HG02840 (cell line): Measurements from ENCODE around the gene NECTIN1.

Experiments
- ATAC-seq: cut with Tn5 transposase; IDR thresholded peaks from one replicate; pipeline ENCODE4 v1.9.1; 2021; ENCODE audit warnings: mild to moderate bottlenecking, moderate library complexity, moderate number of reproducible peaks; ENCODE audit not compliant: unreplicated experiment, low FRiP score

NECTIN1 gene

GRCh38 chr11:119696378-119697222, 32.4 kb downstream of the NECTIN1 start:
- ATAC-seq, result no peak

DNA sequence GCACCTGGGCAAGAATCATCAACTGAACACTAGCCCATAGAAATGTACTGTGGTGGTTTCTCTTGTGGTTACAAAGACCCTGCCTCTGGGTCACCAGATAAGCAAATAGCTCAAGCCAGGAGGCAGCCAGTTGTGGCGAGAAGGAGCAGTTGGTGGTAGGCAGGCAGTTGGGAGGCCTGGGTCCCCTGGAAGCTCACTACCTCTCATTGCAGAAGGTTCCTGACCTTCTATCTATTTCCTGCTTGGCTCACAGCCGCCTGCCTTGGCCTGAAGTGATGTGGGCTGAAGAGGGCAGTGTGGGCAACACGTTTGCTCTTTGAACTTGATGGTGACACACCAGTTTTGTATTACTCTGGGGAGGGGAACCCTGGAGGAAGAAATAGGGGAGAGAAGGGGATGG, 34.7 kb downstream of the NECTIN1 start:
- ATAC-seq, result no peak

- ATAC-seq, result no peak
Observed at GRCh38 chr11:119693253-119693815, 35.7 kb downstream of the NECTIN1 start.

- ATAC-seq, result no peak
Observed at GRCh38 chr11:119692540-119692820, 36.5 kb downstream of the NECTIN1 start.

DNA sequence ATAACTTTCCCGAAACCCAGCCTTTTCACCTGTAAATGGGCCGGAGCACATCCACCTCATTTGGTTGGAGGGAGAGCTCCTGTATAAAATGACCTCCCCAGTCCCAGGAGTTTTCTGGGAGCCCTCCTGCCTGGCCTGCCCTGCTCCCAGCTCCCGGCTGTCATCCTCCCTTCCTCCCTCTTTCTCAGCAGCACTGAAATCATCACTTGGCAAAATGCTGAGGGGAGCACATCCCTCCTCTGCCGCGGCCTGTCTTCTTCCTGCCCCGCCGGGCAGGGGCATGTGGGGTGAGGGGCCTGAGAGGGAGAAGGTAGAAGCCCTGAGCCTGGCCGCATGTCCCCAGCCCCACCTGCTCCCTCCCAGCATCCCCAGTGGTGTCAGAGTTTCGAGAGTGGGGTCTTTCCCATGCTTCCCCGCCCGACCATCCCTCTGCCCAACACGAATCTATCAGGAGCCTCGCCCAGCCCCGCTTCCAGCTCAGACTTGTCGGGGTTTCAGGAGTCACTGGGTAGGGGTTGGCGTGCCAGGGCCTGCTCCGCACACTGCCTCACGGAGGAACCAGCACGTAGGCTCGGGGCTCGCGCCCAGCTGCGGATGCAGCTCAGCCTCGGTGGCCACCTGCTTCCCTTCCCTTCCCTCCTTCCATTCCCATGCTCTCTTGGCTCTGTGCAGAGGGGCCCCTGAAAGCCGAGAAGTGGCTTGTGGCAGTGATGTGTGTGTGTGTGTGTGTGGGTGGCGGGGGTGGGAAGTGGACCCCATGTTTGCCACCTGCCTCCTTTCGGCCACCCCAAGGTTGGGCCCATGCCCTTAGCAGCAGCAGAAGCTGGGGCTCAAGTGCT, 37.1 kb downstream of the NECTIN1 start:
- no peak for ATAC-seq

GRCh38 chr11:119691020-119691666, 37.9 kb downstream of the NECTIN1 start:
- no peak for ATAC-seq

DNA sequence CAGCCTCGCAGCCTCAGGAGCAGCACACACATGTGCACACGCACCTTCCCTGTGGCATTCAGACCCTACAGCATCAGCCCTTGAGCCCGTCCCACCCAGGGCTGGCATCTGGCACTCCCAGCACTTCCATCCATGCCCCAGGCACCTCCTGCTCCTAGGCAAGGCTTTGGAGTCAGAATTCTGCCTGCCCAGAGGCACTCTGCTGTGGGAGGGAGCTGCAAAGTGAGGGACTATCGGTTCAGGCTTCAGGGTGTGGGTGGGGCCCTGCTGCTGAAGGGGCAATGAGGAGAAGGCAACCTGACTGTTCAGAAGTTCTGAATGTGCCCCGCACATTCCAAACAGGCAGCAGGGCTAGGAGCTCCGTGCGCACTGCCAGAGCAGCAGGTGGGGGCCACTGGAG, 39.7 kb downstream of the NECTIN1 start:
- no peak for ATAC-seq

DNA sequence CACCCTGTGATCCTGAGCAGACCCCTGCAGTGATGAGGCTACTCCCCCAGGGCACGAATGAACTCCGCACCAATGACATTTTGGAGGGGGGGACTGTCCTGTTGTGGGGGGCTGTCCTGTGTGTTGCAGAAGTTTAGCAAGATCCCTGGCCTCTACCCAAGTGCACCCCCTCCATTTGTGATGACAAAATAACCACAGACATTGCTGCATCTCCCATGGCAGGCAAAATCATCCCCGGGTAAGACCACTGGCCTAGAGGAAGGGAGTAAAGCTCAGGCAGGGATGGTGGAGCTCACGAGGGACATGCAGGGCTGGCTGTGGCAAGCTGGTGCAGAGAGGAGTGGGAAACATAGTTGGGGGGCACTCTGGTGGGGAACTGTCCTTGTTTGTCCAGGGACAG, 40.6 kb downstream of the NECTIN1 start:
- ATAC-seq, result no peak

- no peak for ATAC-seq
Observed at GRCh38 chr11:119687373-119688046, 41.5 kb downstream of the NECTIN1 start.

DNA sequence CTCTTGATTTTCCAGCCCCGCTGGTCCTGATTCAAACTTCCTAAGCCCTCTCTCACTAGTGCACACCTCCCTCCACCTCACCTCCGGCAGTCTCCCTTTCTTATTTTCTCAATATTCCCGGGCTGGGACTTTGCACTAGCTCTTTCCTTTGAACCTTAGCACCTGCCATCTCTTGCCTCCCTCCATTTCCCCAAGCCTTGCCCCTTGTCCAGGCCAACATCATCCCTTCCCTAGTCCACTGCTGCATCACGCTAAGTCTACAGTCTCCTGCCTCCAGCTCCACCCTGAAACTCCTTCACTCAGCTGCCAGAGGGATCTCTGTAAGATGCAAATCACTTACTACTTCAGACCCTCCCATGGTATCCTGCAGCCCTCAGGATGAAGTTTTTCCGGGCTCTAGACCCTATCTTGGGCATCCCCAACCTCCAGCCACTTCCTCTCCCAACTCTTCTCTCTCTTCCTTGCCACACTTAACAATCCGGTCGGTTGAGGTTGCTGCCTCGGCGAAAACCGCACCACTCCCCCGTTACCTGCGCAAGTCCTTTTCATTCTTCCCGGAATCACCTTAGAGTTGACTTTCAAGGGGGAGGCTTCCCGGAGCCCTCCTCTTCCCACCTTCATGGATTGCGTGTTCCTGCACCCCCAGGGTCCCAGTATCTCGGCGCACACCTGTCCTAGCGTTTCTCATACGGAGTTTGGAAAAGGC, 42.7 kb downstream of the NECTIN1 start:
- no peak for ATAC-seq

DNA sequence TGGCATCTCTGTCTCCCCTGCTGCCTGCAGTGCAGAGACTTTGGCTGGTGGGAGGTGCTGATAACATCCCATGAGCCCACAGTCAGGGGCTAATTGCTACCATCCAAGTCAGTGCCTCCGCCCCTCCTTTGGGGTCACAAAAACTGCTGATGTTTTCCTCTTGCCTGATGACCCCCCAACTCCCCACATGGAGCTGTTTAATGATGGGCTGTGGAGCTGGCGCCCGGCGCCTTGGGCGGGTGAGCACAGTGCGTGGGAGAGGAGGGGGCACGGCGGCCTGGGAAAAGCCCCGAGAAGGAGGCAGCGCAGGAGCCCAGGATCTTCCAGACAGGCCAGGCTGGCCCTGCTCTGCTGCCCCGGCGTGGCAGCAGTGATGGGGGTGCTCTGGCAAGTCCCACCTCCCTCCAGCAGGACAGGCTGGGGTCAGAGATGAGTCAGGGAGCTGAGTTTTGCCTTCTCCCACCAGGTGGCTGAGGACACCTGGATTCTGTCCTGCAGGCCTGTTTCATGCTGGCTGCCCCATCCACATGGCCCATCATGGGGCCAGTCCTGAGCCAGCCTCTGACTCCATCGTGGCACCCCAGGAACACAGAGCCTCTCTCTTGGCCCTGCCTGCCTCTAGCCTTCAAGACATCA, 43.8 kb downstream of the NECTIN1 start:
- no peak for ATAC-seq

GRCh38 chr11:119684361-119685110, 44.5 kb downstream of the NECTIN1 start:
- no peak for ATAC-seq

DNA sequence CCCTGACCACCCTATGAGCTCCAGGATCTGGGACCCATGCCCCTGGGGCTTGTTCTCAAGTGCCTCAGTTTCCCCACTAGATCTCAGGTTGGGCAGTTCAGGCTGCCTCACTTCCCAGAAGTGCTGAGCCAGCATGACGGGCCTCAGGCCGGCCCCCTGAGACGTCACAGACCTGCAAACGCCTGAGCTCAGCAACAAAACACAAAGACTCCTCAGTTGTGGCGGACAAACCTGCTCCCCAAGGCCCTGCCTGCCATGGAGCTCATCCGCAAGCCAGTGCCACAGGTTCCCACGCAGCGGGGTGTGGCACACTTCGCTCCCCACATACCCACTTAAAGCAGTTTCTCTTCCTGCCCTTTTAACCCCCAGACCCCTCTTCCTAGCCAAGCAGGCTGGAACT, 45.2 kb downstream of the NECTIN1 start:
- ATAC-seq, result no peak

DNA sequence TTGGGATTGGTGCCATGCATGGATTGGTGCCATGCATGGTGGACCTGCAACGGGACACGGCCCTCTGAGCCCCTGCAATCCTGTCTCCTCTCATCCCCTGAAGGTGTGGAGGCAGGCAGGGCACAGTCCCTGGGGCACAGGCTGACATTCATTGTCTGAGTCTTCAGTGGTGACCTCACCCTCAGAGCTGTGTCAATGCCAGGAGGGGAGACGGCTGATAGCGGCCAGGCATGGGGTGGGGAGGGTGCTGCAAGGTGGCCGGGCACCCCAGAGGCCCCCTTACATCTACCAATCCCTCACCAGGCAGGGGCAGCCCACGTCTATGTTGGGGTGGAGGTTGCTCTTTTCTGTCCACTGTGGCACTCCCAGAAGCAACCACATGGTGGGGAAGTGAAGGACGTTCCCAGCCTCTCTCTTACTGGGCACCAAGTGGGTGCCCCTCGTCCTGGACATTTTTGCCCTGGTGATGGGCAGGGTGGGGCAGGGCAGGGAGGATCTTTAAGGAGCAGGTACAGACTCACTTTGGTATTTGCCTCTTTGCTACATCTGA, 47.6 kb downstream of the NECTIN1 start:
- ATAC-seq, result no peak

GRCh38 chr11:119680541-119681360, 48.2 kb downstream of the NECTIN1 start:
- ATAC-seq, result no peak

DNA sequence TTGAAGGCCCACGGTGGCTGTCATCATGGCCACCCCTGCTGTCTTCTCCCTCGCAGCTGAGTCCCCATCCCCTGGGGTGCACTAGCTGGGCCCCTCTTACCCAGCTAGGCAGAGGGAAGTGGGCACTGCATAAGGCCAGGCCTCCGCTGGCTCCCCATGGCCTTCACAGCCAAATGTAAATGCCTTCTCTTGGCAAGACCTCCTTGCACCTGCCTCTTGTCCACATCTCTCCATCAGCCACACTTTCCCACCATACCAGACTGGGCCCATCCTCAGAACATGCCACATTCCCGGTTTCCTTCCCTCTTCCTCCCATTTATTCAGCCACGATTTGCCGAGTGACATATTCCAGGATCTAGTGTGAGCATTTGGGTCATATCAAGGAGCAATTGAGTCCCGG, 49.7 kb downstream of the NECTIN1 start:
- ATAC-seq, result no peak

- no peak for ATAC-seq
Observed at GRCh38 chr11:119678351-119678750, 50.6 kb downstream of the NECTIN1 start.

GRCh38 chr11:119677840-119678239, 51.2 kb downstream of the NECTIN1 start:
- no peak for ATAC-seq
